Measurements from ENCODE around the gene PSME3.

PSME3 gene, protein sequence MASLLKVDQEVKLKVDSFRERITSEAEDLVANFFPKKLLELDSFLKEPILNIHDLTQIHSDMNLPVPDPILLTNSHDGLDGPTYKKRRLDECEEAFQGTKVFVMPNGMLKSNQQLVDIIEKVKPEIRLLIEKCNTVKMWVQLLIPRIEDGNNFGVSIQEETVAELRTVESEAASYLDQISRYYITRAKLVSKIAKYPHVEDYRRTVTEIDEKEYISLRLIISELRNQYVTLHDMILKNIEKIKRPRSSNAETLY

DNA sequence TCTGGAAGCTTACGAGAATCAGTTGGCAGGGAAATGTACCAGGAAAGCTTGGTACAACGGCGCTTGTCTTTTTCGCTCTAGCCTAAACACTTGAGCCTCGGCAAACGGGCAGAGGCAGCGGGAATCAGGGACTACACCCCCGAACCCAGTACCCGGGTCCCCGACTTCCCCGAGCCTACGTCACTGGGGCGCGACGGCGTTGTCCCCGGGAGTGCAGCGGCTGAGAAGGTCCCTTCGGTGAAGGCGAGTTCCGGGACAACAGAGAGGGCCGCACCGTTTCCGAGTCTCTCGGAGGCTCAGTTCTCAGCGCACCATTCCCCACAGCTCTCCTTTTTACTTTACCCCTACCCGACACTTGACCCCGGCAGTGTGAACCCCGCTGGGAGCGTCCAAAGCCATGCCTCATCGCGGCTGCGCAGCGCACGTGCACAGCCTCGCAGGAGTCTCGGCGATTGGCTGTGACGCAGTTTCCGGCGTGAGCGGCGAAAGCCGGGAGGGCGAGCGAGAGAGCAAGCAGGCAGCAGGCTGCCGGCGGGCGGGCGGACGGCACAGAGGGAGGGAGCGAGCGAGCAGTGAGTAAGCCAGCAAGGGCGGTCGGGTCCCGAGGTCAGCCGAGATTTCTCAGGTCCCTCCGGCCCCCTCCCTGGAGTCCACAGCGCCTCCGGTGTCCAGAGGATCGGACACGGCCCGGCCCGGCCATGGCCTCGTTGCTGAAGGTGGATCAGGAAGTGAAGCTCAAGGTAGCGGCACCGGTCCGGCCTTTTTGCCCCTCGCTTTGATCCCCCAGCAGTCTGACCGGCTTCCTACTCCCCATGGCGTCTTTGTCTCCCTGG, at the start of gene PSME3:
Gene PSME3 (plus strand): TSS at position 464 of the 833 bp plus-strand sequence. CDS start 235 bp downstream, at position 699.
- peak; percentile 80 to 81 for DNase-seq (ENCODE audit: low read depth in 2 of 2)

DNA sequence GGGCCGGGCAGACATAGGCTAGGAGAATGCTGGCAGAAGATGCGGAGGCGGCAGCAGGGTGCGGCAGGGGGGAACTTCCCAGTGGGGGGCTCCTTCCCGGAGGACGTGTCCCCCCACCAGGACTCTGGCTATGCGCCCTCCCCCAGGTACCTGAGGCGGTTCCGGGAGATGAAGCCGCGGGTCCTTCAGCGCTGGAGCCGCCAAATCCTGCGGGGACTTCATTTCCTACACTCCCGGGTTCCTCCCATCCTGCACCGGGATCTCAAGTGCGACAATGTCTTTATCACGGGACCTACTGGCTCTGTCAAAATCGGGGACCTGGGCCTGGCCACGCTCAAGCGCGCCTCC, 49.4 kb upstream of the PSME3 start:
- no peak for DNase-seq (ENCODE audit: low read depth in 2 of 2)

DNA sequence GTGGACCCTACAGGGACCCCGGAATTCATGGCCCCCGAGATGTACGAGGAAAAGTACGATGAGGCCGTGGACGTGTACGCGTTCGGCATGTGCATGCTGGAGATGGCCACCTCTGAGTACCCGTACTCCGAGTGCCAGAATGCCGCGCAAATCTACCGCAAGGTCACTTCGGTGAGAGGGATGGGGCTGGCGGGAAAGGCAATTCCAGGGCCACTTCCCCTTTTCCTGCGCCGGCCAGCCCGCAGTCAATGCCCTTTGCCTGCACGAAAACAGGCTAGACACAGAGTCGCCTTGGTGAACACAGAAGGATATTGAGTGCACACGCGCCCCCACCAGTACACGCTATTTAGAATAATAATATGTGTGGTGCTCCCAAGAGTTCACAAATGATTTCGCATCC, 48.8 kb upstream of the PSME3 start:
- DNase-seq (ENCODE audit: low read depth in 2 of 2): no peak

DNA sequence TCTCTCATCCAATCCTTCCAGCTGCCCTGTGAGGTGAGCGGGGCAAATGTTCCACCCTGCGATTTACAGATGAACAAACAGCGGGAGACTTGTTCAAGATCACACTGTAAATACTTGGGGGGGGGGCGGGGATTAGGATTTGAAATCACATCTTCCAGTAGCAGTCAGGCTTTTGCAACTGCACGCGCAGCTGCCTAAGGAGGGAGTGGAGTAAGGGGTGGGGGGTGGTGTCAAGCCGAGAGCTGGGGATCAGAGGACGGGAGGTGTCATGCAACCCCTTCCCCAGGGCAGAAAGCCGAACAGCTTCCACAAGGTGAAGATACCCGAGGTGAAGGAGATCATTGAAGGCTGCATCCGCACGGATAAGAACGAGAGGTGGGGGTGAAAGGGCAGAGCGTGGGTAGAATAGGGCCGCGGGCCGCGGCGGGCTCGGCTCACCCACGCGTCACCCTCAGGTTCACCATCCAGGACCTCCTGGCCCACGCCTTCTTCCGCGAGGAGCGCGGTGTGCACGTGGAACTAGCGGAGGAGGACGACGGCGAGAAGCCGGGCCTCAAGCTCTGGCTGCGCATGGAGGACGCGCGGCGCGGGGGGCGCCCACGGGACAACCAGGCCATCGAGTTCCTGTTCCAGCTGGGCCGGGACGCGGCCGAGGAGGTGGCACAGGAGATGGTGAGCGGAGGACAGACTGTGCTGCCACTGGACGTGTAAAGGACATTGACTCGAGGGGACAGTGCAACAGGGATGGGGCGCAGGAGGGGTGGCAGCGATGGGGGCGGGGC, 48.2 kb upstream of the PSME3 start:
- DNase-seq (ENCODE audit: low read depth in 2 of 2): no peak

DNA sequence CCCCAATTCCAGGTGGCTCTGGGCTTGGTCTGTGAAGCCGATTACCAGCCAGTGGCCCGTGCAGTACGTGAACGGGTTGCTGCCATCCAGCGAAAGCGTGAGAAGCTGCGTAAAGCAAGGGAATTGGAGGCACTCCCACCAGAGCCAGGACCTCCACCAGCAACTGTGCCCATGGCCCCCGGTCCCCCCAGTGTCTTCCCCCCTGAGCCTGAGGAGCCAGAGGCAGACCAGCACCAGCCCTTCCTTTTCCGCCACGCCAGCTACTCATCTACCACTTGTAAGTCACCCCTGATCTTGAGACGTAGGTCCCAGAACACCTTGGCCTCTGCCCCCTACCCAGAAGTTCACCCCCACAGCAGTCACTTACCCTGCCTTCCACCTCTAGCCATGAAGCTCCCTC, 45.9 kb upstream of the PSME3 start:
- no peak for DNase-seq (ENCODE audit: low read depth in 2 of 2)

DNA sequence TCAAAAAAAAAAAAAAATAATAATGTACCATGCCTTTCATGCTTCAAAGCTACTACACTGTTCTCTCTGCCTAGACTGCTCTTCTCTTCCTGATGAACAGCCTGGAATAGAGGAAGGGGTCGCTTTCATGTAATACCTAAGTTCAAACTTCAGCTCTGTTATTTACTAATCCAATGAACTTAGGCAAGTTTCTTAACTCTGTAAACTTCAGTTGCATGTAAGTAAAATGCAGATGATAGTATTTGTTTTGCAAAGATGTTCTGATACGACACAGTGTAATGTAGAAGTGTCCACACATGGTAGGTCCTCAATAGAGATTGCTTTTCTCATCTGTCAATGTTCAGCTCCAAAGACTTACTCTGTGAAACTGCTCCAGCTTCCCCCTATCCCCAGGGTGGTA, 41.2 kb upstream of the PSME3 start:
- DNase-seq (ENCODE audit: low read depth in 2 of 2): no peak

DNA sequence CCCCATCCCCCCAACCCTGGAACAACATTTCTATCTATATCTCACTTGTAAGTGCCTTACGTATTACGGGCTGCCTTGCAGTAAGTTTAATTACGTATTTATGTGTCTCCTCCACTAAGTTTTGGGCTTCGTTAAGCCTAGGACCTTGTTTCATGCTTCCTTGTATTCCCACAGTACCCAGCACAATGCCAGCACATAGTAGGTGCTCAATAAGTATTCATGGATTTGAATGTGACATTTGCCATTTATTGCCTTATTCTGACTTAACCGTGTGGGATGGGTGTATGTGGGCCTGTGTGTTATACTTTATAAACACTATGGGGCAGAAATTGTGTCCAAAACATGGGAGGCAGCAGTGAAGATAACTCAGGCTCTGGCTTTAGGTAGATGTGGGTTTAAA, 40.7 kb upstream of the PSME3 start:
- no peak for DNase-seq (ENCODE audit: low read depth in 2 of 2)

DNA sequence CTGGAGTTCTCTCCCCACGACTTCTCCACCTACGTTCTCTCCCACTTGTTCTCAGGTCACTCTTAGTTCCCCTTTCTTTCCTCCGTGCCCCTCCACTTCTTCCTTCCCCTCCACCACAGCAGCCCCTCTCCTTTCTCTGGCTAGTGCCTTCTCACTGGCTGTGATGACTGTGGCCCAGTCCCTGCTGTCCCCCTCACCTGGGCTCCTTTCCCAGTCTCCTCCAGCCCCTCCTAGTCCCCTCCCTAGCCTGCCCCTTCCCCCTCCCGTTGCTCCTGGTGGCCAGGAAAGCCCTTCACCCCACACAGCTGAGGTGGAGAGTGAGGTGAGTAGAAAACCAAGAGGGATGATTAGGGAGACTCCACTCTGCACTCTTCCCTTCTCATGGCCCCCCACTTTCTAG, 38.1 kb upstream of the PSME3 start:
- no peak for DNase-seq (ENCODE audit: low read depth in 2 of 2)

DNA sequence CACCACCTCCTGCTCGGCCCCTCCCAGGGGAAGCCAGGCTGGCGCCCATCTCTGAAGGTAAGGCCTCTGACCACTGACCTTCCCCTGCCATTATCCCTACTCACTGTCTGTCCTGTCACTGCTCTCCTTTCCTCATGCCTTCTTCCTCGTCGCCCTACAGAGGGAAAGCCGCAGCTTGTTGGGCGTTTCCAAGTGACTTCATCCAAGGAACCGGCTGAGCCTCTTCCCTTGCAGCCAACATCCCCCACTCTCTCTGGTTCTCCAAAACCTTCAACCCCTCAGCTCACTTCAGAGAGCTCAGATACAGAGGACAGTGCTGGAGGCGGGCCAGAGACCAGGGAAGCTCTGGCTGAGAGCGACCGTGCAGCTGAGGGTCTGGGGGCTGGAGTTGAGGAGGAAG, 37.7 kb upstream of the PSME3 start:
- no peak for DNase-seq (ENCODE audit: low read depth in 2 of 2)

DNA sequence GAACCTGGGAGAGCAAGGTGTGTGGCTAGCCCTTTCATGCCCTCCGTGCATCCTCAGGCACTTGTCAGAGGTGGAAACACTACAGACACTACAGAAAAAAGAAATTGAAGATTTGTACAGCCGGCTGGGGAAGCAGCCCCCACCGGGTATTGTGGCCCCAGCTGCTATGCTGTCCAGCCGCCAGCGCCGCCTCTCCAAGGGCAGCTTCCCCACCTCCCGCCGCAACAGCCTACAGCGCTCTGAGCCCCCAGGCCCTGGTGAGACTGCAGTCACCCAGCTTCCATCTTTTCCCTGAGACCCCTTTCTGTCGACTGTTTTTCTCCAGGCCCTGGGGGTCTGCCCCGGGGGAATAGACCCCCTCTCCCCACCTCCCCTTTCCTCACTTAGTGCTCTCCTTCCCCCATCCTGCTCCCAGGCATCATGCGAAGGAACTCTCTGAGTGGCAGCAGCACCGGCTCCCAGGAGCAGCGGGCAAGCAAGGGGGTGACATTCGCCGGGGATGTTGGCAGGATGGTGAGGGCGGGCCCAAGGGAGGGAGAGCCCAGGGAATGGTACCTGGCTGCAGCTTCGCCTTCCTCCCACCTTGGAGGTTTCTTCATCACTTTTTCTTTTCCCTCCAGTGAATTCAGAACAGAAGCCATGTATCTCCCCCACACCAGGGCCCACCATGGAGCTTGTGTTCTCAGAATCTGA, 37.0 kb upstream of the PSME3 start:
- DNase-seq (ENCODE audit: low read depth in 2 of 2): no peak

DNA sequence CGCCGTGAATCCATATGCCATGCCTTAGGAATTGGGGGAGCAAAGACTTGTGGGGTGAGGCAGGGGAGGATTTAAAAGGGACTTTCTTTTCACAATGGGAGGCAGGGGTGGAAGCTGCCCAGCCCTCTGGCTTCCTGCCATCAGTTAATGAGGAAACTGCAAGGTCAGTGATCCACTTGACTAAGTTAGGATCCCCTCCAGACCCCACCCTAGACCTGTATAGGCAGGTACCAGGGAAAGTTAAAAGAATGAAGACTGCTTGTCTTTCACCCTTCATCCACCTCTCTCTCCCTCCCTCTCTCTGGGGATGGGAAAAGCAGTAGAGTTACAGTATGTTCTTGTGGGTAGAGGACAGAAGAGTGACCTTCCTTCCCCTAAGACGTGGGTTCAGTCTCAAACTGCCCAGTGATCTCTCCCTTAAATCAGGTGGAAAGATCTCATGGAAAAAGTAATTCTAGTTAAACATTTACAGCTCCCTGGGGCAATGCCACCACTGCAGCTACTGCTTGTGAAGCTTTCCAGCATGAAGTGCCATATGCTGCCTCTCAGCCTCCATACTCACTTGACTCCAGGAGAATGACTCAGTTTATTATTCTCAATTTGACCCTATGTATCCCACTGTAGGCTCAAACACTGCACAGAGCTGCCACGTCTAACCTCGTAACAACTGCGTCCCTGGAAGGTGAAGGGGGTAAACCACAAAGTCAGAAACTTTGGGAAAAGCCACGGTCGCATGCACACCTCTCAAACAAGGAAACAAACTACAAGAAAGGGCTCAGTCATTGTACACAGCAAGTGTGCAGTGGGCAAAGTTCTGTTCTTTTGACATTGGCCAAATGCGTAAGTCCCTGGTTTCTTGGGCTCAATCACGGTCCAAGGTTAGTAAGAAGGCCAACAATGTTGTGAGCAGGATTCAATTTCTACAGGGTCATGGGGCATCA, 35.9 kb upstream of the PSME3 start:
- DNase-seq (ENCODE audit: low read depth in 2 of 2): no peak

DNA sequence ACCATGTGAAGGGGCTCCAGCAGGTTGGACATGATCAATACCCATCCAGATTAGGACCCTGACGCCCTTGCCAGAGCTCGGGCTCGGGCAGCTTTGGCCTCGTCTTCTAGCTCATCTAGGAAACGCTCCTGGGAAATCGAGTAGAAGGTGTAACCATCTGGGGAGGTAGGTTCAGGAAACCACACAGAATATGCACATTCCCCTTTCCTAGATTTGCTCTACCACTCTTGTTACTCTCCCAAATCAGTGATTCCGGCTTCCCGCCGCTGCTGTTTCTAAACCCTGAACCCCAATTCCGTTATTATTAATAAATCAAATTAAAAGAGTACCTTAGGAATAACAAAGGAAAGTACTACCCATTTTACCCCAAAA, 35.2 kb upstream of the PSME3 start:
- DNase-seq (ENCODE audit: low read depth in 2 of 2): no peak

DNA sequence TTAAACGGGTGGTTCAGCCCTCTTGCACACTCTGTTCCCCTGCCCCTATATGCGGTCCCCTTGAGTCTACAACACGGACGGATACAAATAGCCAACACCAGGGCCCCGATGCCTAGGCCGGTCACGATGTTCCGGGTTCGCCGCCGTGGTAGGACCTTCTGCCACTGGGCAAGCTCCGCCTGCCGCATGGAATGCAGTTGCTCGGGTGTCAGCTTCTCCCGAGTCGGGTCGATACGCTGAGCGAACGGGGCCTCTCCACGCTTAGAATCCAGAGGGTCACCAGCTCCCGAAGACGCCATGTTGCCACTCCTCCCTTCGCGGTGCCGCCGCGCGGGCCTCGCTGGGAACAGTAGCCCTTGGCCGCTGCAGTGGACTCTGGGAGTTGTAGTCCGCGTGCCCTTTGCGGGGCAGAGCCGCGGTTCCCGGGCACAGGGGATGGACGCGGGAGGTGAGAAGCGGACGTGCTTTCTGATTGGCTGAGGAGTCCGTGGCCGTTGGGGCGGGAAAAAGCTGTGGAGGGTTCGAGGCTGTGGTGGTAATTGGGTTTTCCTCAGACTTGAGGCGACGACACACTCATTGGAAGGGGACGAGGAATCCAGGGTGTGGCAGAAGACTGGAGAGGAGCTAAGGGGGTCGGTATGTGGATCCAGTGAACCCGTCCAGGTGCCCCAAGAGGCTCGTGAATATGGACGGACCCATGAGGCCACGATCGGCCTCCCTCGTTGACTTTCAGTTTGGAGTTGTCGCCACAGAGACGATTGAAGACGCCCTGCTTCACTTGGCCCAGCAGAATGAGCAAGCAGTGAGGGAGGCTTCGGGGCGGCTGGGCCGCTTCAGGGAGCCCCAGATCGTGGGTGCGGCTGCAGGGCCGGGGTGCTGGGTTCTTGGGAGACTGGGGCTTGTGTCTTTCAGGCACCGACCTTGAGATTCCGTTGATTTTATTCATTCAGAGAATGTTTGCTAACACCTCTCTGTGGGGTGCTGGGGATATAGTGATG, 34.5 kb upstream of the PSME3 start, which contains the start of the genes CNTD1 and COA3:
Gene CNTD1 (plus strand): TSS at position 479 of the 998 bp plus-strand sequence. CDS start 207 bp downstream, at position 686.
Gene COA3 (minus strand): TSS at position 322 of the 998 bp plus-strand sequence. CDS start 23 bp downstream, at position 299.
- peak; percentile 44 to 45 for DNase-seq (ENCODE audit: low read depth in 2 of 2)

DNA sequence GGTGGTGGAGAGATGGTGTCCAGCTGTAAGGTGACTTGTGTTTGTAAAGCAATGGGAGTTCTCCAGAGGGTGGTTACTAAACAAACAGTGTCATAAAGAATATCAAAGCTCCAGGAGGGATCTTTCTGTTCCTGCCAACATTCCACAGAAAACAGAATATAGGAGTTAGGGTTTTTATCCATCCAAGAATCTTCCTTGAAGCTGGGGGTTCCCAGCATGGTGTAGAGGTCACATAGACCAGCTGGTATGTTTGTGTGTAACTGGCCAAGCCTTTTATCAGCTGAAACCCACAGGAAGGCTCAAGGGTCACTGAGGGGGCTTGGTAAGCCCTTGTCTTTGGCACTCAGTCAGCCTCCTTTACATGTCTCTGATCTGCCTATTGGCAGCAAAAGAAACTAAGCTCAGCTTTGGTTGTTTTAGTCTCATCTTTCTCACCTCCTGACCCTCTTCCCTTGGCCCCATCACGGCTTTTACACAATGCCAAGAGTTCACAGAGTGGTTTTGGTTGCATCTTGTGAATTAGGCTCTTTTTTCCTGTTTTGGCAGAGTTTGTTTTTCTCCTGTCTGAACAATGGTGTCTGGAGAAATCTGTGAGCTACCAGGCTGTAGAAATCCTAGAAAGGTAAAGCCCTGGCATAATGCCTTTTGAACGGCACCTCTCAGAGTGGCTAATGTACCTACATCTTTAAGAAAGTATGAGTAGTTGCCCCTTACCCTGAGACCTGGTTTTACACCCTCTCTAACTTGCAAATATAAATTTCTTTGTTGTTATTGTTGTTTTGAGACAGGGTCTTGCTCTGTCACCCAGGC, 29.9 kb upstream of the PSME3 start:
- no peak for DNase-seq (ENCODE audit: low read depth in 2 of 2)

DNA sequence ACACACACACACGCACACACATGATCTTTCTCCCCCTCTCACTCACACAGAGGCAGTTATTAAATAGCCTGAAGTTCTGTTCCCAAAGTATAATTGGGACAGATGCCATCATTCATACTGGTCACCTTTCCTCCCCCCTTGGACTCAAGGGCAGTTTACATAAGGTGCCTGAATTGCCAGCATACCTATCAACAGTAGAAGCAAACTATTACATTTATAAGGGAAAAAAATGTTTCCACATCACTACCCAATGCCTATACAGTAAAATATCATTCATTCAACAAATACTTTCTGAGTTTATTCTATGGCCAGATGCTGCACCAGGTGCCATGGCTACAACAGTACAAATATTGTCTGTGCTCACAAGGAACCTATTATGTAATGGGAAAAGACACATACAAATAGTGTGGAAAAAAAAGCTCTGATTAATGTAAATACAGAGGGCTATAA, 28.3 kb upstream of the PSME3 start:
- no peak for DNase-seq (ENCODE audit: low read depth in 2 of 2)

DNA sequence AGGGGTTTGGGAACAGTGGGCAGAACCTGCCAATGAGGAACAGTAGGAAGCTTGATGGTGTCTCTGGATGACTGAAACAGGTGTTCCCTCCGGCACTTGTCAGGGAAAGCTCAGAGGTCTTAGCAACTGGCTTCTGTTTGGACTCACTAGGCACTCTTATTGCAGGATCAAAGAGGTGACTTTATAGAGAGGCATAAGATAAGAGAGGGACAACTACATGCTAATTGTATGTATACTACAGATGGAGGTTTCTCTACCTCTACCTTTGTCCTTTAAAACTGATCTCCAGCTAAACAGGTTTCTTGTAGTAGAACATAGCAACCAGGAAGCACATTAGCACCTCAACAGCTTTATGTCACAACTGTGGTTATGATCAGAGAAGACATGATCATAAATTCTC, 26.9 kb upstream of the PSME3 start:
- DNase-seq (ENCODE audit: low read depth in 2 of 2): no peak

DNA sequence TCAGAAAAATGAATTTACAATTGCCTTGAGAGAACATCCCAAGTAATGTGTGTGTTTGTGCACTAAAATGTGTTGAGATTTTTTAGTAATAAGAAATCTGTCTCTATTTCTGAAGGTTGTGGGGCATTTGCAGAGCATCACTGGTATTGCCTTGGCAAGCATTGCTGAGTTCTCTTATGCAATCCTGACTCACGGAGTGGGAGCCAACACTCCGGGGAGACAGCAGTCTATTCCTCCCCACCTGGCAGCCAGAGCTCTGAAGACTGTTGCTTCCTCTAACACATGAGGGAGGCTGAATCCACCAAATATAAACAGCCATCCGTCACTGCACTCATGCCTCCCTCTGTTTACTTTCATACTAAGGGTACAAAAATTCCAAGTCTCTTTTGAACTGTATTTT, 23.9 kb upstream of the PSME3 start:
- DNase-seq (ENCODE audit: low read depth in 2 of 2): no peak

DNA sequence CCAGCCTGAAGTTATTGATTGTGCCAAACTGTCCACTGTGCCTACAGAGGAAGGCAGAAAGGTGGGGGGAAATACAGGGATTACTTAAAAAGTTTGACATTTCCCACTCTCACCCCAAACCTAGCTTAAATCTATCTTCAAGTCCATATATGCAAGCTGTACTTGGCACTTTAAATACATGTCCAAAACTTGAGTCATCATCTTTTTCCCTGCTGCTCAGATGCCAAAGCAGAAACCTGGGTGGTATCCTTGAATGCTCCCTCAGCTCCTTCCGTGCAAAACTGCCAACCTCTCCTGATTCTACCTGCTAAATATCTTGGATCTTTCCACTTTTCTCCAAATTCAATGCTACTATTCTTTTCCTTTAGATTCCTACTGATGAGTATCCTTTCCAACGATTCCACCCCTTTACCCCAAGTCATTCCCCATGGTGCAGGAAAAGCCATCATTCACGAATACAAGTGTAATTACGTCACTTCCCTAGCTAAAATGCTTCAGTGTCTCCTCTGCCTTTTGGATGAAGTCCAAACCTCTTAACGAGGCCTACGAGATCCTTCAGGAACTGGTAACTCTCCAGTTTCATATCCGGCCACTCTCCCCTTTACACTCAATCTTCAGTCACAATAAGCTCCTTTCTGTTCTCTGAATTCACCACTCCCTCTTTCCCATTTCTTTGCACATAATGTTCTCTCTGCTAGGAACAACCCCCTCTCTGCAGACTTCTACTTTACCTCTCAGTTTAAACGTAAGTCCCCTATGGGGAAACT, 18.4 kb upstream of the PSME3 start:
- no peak for DNase-seq (ENCODE audit: low read depth in 2 of 2)
